ENCODE results near the gene LRRN2. TPM values are rescaled to one million over a fixed set of nuclear protein-coding genes. Genes with fewer than 3 reads are reported as not detected.

Gene LRRN2
- total RNA-seq, 1 donor from 2014 or later, result 0.05 TPM

DNA sequence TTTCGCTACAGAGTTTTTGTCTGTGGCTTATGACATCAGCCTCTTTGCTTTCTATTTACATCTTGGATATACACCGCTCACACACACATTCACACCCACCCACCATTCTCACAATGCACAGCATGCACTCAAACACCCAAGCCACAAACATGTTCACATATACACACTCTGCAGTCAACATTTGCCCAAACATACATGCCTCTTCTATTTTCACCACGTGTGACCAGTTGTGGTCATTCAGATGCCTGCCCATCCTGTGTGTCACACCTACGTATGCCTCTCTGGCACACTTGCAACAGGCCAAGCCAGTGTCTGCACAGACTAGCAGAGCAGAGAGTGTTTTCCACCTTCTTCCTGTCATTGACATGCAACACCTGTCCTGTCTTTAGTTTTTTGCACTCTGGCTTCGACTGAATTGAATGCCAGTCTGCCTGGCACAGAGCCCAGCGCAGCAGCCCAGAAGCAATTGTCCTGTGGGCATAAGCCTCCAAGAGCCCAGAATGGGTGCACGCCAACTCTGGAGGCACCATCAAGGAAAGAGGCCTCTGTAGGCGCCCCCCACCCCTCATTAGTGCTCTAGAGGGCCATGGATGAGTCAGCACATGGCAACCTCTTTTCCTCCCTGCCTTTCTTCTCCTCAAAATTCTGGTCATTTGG, 37.7 kb upstream of the LRRN2 start:
- Mint-ChIP-seq H3K4me3 (no peak overlapping the region), H3K4me1 (peaks cover 4% of the 10 kb centered on the region), H3K9me3 (no peaks in the 10 kb centered on the region), H3K36me3 (ENCODE audit: low read depth) (no peaks in the 10 kb centered on the region), H3K27me3 (peaks cover 2% of the 10 kb centered on the region), H3K27ac (no peak overlapping the region)
- intact Hi-C loops (cut with micrococcal nuclease), result no loop called here
- no peak for DNase-seq

DNA sequence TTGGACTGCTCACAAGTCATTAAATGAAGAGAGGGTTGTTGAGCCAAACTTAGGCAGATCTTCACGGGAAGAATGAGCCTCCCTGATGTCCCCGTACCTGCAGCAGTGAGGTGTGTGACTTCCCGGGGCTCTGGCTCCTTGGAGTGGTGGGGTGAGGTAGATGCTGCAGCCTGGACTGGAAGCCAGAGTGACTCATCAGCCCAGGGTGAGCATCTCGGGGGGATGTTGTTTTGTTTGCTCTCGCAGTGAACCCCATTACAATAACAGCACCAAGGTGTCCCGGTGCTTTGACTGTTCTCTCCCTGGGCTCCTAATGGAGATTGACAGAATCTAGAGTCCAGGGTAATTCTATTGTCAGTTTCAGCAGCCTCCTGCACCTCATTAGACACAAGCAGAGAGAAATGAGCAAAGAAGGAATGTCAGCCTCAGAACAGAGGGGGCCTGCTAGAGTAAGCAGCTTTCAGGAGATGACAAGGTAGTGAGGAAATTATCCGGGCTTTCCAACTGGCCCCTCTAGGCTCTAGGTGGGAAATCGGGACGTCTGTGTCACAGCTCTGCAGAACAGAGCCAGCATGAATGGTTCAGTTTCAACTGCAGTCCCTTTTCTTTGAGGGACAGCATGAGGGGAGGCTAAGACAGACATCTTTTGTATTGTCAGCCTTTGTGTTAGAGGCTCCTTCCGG, 36.0 kb upstream of the LRRN2 start:
- peaks cover 4% of the 10 kb centered on the region for H3K4me1 Mint-ChIP-seq
- H3K36me3 Mint-ChIP-seq (ENCODE audit: low read depth), result no peaks in the 10 kb centered on the region
- H3K9me3 Mint-ChIP-seq, result no peaks in the 10 kb centered on the region
- peaks cover 2% of the 10 kb centered on the region for H3K27me3 Mint-ChIP-seq
- H3K4me3 Mint-ChIP-seq, result no peak overlapping the region
- no peak for DNase-seq
- intact Hi-C loops (cut with micrococcal nuclease), result no loop called here
- no peak overlapping the region for H3K27ac Mint-ChIP-seq

DNA sequence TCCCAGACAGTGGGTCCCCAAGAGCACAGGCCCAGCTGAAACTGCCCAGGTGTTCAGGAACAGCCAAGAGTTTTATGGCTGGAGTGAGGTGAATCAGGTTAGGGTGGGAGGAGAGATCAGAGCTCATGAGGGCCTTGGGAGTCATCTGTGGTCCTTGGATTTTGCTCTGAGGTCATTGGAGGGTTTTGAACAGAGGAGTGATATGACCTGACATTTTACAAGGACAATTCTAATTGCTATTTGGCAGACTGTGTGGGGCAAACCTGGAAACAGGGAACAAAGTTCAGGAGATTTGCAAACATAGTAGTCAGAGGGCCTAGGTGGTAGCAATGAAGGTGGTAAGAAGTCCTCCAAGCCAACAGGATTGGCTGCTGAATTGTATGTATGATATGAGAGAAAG, 31.1 kb upstream of the LRRN2 start:
- H3K4me1 Mint-ChIP-seq, result peaks cover 5% of the 10 kb centered on the region
- intact Hi-C loops (cut with micrococcal nuclease), result no loop called here
- no peak overlapping the region for H3K27ac Mint-ChIP-seq
- no peak for DNase-seq
- H3K9me3 Mint-ChIP-seq, result no peaks in the 10 kb centered on the region
- no peaks in the 10 kb centered on the region for H3K36me3 Mint-ChIP-seq (ENCODE audit: low read depth)
- peaks cover 17% of the 10 kb centered on the region for H3K27me3 Mint-ChIP-seq
- H3K4me3 Mint-ChIP-seq, result no peak overlapping the region

DNA sequence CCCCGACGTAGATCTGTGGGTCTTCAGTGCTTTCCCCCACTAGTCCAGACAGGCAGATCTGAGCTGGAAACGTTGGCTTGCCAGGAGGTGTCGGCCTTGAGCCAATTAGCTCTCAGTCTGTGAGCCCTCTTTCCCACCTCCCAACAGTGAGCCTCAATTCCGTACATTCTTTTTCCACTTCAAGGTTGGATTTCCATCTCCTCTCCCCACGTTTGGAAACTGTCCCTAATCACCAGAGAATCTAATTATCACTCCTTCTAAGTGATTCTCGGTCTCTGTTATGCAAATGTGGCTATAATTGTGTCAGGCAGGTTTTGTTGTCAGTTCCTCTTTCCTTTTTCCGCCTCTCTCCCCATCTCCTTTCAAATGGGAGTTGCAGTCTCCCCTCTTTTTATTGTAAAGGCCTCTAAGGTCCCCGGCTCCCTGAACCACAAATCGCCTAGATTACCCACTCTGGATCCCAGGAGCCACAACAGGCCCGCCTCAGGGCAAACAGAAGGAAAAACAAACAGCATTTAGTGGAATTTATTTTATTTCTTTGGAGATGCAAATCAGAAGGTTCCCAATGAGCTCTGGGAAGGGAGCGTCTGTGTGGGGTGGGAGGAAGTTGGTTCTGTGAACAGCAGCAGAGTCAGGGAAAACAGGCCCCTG, 29.4 kb upstream of the LRRN2 start:
- Mint-ChIP-seq H3K27ac (no peak overlapping the region), H3K4me3 (no peak overlapping the region), H3K4me1 (peaks cover 5% of the 10 kb centered on the region), H3K36me3 (ENCODE audit: low read depth) (no peaks in the 10 kb centered on the region), H3K27me3 (peaks cover 22% of the 10 kb centered on the region), H3K9me3 (no peaks in the 10 kb centered on the region)
- intact Hi-C loops (cut with micrococcal nuclease), result no loop called here
- no peak for DNase-seq

DNA sequence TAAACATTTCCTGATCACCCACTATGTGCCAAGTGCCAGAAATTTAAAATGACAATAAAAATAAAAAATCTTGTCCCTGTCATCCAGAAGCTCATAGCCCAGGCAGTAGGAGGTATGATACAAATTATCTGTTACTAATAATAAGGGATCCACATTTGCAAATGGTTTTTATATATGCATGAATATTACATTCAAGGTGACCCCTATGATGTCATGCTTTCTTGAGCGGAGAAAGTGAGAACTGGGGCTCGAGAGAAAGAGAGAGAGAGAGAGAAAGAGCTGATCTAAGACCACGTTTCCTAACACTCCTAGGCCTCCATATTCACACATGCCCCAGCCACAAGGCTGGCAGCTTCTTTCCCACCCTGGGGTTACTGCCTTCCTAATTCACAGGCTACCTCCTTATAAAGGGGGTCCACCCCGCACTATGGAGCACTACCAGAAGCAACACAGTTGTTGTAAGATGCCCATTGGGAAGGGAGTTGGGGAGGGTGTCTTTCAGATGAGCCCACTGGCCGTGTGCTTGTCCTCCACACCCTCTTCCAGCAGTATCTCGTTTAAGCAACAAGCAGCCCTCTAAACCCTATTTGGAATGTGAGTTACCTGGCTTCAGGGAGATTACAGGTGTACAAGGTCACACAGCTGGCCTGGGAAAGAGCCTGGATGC, 28.8 kb upstream of the LRRN2 start:
- H3K27me3 Mint-ChIP-seq, result peaks cover 21% of the 10 kb centered on the region
- no peak overlapping the region for H3K27ac Mint-ChIP-seq
- H3K4me3 Mint-ChIP-seq, result no peak overlapping the region
- no peak for DNase-seq
- H3K4me1 Mint-ChIP-seq, result peaks cover 5% of the 10 kb centered on the region
- intact Hi-C loops (cut with micrococcal nuclease), result no loop called here
- no peaks in the 10 kb centered on the region for H3K9me3 Mint-ChIP-seq
- H3K36me3 Mint-ChIP-seq (ENCODE audit: low read depth), result no peaks in the 10 kb centered on the region

DNA sequence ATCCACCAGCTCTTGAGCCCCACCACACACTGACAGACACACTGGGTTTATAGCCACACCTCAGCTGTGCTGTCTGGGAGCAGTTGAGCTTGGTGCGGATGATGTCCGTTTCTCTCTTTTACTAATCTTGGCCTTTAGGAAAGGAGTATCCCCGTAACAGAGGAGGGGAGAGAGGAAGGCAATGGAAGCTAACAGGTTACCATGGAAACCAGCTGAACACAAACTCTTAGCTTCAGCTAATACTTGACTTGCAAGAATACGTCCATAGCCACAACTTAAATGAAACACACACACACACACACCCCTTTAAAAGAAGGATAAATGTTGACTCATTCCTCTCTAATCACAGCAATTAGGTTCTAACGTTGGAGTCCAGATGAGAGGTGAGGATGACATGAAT, 28.0 kb upstream of the LRRN2 start:
- Mint-ChIP-seq H3K9me3 (no peaks in the 10 kb centered on the region), H3K4me1 (peaks cover 5% of the 10 kb centered on the region), H3K36me3 (ENCODE audit: low read depth) (no peaks in the 10 kb centered on the region), H3K4me3 (no peak overlapping the region), H3K27ac (no peak overlapping the region), H3K27me3 (peaks cover 21% of the 10 kb centered on the region)
- intact Hi-C loops (cut with micrococcal nuclease), result no loop called here
- no peak for DNase-seq

DNA sequence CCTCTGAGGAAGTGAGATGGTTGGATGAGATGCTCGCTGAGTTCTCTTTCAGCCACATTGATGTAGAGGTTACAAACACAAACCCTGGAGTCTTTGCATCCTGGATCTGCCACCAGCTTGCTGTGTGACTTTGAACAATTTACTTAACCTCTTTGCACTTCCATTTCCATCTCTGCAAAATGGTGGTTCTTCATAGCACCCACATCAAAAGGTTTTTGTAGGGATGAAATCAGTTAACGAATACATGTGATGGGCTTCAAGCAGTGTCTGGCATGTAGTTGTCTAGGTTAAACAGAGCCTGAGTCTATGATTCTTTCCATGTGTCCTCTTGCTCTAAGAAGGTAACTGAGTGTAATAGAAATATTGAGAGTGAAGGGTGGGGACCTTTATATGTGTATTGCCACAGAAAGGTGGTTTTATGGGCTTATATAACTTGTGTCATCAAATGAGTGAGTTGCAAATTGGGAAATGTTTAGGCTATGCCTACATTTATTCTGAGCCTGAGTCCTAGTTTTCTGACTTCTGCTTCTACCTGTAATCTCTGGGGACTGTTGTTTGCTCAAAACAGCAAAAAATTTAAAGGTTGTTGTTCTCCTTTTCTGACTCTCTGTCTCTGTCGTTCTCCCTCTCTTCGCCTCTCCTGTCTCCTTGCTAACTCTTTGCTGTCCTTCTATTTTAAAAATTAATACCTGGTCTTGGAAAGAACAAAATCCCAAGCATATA, 27.3 kb upstream of the LRRN2 start:
- no peaks in the 10 kb centered on the region for H3K36me3 Mint-ChIP-seq (ENCODE audit: low read depth)
- DNase-seq, result no peak
- H3K4me3 Mint-ChIP-seq, result no peak overlapping the region
- H3K4me1 Mint-ChIP-seq, result peaks cover 5% of the 10 kb centered on the region
- H3K9me3 Mint-ChIP-seq, result no peaks in the 10 kb centered on the region
- H3K27me3 Mint-ChIP-seq, result peaks cover 21% of the 10 kb centered on the region
- intact Hi-C loops (cut with micrococcal nuclease), result no loop called here
- H3K27ac Mint-ChIP-seq, result no peak overlapping the region

DNA sequence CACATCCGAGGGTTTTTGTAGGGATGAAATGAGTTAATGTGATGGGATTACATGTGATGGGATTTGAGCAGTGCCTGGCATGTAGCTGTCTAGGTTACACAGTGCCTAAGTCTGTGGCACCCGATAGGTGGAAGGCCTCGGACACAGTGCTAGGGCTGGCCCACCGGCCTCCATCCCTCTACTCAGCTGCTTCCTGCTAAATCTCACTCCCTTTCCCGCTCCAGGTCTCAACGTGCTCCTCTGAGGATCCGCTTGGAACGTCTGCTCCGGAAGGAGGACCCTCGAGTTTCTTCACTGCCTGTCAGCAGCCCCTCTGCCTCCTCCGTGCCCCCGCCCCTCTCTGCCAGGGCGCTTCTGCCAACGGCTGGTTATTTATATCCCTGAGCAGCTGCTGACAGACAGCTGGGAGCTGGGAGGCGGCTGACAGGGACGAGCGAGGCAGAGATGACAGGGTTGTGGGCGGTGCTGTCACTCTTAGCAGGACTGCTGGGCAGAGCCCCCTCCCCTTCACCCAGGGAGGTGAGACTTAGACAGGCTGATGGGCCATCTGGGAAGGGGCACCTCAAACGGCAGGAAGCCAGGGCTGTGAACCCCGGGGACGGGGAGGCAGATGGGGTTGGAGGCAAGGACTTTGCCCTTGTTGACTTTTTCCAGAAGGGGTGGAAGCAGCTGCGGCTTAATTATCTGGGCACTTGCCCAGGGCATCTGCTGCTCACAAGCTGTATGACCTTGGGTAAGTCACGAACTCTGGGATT, 26.6 kb upstream of the LRRN2 start:
- Mint-ChIP-seq H3K4me1 (peaks cover 6% of the 10 kb centered on the region), H3K9me3 (no peaks in the 10 kb centered on the region), H3K27ac (no peak overlapping the region), H3K36me3 (ENCODE audit: low read depth) (no peaks in the 10 kb centered on the region), H3K27me3 (peaks cover 21% of the 10 kb centered on the region), H3K4me3 (no peak overlapping the region)
- no peak for DNase-seq
- intact Hi-C loops (cut with micrococcal nuclease), result no loop called here

DNA sequence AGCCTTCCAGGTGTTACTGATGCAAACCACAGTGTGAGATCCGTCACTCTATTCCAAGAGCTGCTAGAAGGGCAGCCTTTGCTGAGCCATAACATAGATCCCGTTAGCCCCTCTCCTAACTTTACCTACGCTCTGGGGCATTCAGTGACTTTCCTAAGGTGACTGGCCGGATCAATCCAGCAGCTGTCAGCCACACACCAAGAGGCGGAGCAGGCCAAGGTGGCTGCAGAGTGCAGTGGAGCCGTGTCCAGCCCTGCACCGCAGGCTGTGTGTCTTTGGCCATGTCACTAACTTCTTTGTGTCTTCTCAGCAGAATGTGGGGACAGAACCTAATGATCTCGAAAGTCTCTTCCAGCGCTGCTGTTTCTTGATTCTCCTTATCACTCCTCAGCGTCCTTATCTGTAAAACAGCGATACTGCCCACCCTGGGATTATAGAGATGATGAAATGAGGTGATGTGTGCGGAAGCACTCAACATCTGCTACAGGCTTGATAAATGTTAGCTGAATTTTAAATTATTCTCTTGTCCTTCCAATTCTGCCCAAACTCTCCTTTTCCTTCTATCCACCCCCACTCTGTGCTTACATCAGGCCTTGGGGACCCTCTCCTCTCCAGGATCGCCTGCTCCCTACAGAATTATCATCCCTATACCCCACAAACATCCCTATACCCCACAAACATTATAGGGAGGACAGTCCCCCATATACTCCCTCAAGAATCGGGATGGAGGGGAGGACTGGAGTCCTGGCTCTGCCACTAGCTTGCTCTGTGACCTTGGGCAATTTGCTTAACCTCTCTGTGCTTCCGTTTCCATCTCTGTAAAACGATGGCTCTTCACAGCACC, 25.8 kb upstream of the LRRN2 start:
- intact Hi-C loops (cut with micrococcal nuclease), result no loop called here
- H3K27me3 Mint-ChIP-seq, result peaks cover 21% of the 10 kb centered on the region
- H3K4me3 Mint-ChIP-seq, result no peak overlapping the region
- H3K27ac Mint-ChIP-seq, result no peak overlapping the region
- no peak for DNase-seq
- no peaks in the 10 kb centered on the region for H3K36me3 Mint-ChIP-seq (ENCODE audit: low read depth)
- H3K4me1 Mint-ChIP-seq, result peaks cover 9% of the 10 kb centered on the region
- H3K9me3 Mint-ChIP-seq, result no peaks in the 10 kb centered on the region

DNA sequence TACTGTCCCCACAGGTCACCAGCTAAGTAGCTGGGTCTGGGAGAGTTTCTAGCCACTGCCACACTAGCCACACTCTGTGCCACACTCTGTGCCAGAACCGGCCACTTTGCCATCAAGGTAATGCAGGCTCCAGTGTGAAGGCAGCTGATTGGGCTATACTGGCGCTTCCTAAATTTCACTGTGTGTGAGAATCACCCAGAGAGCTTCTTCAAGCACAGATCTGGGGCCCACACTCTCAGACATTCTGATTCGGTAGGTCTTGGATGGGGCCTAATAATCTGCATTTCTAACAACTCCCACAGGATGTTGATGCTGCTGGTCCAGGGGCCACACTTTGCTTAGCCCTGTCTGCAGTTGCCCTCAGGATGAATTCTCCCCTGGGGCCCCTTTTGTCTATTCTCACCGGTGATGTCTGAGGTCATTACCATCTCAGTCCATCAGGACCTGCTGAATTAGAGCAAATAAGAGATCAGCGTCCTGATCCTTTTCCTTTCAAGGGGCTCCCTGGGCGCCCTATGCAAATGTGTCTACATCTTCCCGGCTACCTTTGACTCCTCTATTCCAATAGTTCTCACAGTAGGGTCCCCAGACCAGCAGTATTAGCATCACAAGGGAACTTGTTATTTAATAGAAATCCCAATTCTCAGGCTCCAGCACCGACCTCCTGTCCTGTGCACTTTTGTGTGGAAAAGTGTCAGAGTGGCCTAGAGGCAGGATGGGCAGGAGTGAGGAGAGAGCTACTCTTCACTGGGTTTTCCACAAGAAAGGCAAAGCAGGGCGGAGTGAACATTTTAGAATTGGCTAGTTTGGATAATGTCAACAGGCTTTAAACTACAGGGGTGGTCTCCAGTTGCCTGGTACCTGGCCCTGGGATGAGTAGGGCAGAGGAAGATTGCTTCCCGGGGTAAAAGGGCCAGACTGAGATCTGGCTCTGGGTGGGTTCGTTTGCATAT, 24.7 kb upstream of the LRRN2 start:
- no peaks in the 10 kb centered on the region for H3K36me3 Mint-ChIP-seq (ENCODE audit: low read depth)
- H3K4me1 Mint-ChIP-seq, result peaks cover 13% of the 10 kb centered on the region
- intact Hi-C loops (cut with micrococcal nuclease), result no loop called here
- peaks cover 20% of the 10 kb centered on the region for H3K27me3 Mint-ChIP-seq
- DNase-seq, result no peak
- H3K27ac Mint-ChIP-seq, result no peak overlapping the region
- H3K4me3 Mint-ChIP-seq, result no peak overlapping the region
- no peaks in the 10 kb centered on the region for H3K9me3 Mint-ChIP-seq

DNA sequence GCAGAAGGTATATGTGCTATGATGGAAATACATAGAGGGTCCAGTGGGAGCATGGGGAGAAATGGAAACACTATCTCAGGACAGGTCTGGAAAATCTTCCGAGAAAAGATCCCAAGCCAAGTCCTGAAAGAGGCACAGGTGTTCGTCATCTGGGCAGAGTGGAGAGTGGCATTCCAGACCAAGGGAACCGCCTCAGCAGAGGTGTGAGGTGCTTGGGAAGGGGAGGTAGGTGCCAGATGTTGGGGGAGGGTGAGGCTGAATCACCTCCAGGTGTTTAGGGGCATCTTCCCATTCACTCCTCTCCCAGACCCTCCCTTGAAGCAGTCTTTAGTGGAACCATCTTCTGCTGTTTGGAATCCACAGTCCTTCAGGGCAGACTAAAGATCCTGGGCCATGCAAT, 23.5 kb upstream of the LRRN2 start:
- peaks cover 20% of the 10 kb centered on the region for H3K27me3 Mint-ChIP-seq
- H3K4me3 Mint-ChIP-seq, result no peak overlapping the region
- H3K27ac Mint-ChIP-seq, result no peak overlapping the region
- H3K36me3 Mint-ChIP-seq (ENCODE audit: low read depth), result no peaks in the 10 kb centered on the region
- peaks cover 13% of the 10 kb centered on the region for H3K4me1 Mint-ChIP-seq
- H3K9me3 Mint-ChIP-seq, result no peaks in the 10 kb centered on the region
- DNase-seq, result no peak
- intact Hi-C loops (cut with micrococcal nuclease), result no loop called here
